Peyer's patch (tissue), 4 donors: ENCODE data around the gene ADAMTSL2.

Experiments
- POLR2A ChIP-seq, 2 donors: fragments of 450-650 bp; IDR thresholded peaks; one replicate each; pipeline ENCODE4 v1.5.1; 2017; ENCODE audit warnings: antibody characterized with exemption in 2 of 2, mild to moderate bottlenecking in 2 of 2, moderate library complexity in 2 of 2
- TF ChIP-seq, protein P1 (sequence below), 6 experiments: fragments of 450-650 bp in 4 of 6; fragments of 200-600 bp in 2 of 6; sonication (generic) in 1 of 6; IDR thresholded peaks; one replicate each; pipeline ENCODE4 v1.5.1; 2017 to 2019; ENCODE audit warnings: antibody characterized with exemption in 6 of 6, mild to moderate bottlenecking in 3 of 6, moderate library complexity in 1 of 6

DNA sequence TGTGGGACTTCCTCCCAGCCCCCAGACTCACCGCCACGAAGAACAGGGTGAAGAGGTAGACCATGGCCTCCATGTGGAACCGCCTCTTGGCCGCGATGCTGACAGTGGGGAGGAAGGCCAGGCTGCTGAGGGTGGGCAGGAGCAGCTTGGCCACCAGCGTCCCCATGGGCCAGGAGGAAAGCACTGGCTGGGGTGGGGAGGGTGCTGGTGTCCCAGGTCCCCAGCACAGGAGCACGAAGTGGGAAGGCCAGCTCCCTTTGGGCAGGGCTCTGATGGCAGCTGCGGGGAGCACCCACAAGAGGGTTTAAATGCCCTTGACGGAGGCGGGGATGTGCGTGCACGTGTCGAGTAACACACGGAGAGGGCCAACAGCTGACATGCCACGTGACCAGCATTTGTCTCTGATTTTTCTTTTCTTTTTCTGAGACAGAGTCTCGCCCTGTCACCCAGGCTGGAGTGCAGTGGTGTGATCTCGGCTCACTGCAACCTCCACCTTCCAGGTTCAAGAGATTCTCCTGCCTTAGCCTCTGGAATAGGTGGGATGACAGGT, 9.8 kb upstream of the ADAMTSL2 start, which contains the start of gene MYMK:
- TF ChIP-seq POLR2A (IDR thresholded peaks at IDR 0.05), result no peak
- TF ChIP-seq, protein P1, sequence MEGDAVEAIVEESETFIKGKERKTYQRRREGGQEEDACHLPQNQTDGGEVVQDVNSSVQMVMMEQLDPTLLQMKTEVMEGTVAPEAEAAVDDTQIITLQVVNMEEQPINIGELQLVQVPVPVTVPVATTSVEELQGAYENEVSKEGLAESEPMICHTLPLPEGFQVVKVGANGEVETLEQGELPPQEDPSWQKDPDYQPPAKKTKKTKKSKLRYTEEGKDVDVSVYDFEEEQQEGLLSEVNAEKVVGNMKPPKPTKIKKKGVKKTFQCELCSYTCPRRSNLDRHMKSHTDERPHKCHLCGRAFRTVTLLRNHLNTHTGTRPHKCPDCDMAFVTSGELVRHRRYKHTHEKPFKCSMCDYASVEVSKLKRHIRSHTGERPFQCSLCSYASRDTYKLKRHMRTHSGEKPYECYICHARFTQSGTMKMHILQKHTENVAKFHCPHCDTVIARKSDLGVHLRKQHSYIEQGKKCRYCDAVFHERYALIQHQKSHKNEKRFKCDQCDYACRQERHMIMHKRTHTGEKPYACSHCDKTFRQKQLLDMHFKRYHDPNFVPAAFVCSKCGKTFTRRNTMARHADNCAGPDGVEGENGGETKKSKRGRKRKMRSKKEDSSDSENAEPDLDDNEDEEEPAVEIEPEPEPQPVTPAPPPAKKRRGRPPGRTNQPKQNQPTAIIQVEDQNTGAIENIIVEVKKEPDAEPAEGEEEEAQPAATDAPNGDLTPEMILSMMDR (IDR thresholded peaks at IDR 0.05), result no peak
